Lung (tissue), 12 donors: ENCODE results near the gene WNK2. TPM values are rescaled to one million over a fixed set of nuclear protein-coding genes. Genes with fewer than 3 reads are reported as not detected.

Experiments used
- ATAC-seq: fragments of 200-7000 bp; cut with Tn5 transposase; one replicate; pipeline ENCODE4 v1.9.1; 2020; ENCODE audit warnings: moderate number of reproducible peaks; ENCODE audit not compliant: insufficient read depth, low FRiP score
- DNase-seq, 3 donors: peaks; one replicate each; pipeline ENCODE4 v3.0.0-alpha.2; 2013 to 2017
- H3K27ac ChIP-seq, 2 donors: one replicate each; pipeline ENCODE4 v1.5.1; 2013; ENCODE audit warnings: mild to moderate bottlenecking in 2 of 2, moderate library complexity in 2 of 2, control low read depth in 1 of 2, inconsistent platforms in 1 of 2, low read depth in 1 of 2, low read length in 1 of 2
- H3K27me3 ChIP-seq, 3 donors: one replicate each; pipeline ENCODE4 v1.5.1; 2013; ENCODE audit warnings: low read length in 2 of 3; ENCODE audit not compliant: control insufficient read depth in 3 of 3, insufficient read depth in 3 of 3
- H3K36me3 ChIP-seq, 4 donors: one replicate each; pipeline ENCODE4 v1.5.1; 2013; ENCODE audit warnings: low read length in 4 of 4, mild to moderate bottlenecking in 1 of 4, moderate library complexity in 1 of 4; ENCODE audit not compliant: control insufficient read depth in 4 of 4, insufficient read depth in 4 of 4
- H3K4me1 ChIP-seq, 5 donors: one replicate each; pipeline ENCODE4 v1.5.1; 2013; ENCODE audit warnings: low read length in 5 of 5, mild to moderate bottlenecking in 2 of 5, moderate library complexity in 1 of 5; ENCODE audit not compliant: control insufficient read depth in 5 of 5, insufficient read depth in 5 of 5
- H3K4me3 ChIP-seq: one replicate; pipeline ENCODE4 v1.5.1; 2013; ENCODE audit warnings: mild to moderate bottlenecking, control low read depth, moderate library complexity
- H3K9ac ChIP-seq, 2 donors: one replicate each; pipeline ENCODE4 v1.5.1; 2013; ENCODE audit warnings: low read length in 2 of 2, control low read depth in 1 of 2; ENCODE audit not compliant: insufficient read depth in 1 of 2
- H3K9me3 ChIP-seq, 4 donors: one replicate each; pipeline ENCODE4 v1.5.1; 2013; ENCODE audit warnings: low read length in 3 of 4, mild to moderate bottlenecking in 1 of 4, moderate library complexity in 1 of 4; ENCODE audit not compliant: control insufficient read depth in 4 of 4, insufficient read depth in 3 of 4
- WGBS, 2 donors: extraction: QIAGEN DNeasy Blood & Tissue Kit; methylation state at CpG; one replicate each; pipeline ENCODE4 v1.1.7; 2013; 5-methylcytosine and 5-hydroxymethylcytosine counted together
- polyA plus RNA-seq, 2 donors: library from polyadenylated mRNA; stranded (reverse); fragments of 200-250 nt; gene quantifications; one replicate each; pipeline ENCODE4 v1.2.1, GENCODE V29; 2013
- total RNA-seq, 2 donors: library from RNA; depleted of rRNA in 1 of 2; stranded (reverse); fragments of >200 nt in 1 of 2; gene quantifications; one replicate each; pipeline ENCODE4 v1.2.1, GENCODE V29; 2014 to 2021
- TF ChIP-seq, protein P1 (sequence below): IDR thresholded peaks from 2 replicates; pipeline ENCODE4 v1.5.1; 2012; ENCODE audit warnings: mild to moderate bottlenecking; ENCODE audit errors: control extremely low read depth, extremely low read depth
- donor health status: control.
- donor health status: control.
- donor health status: Bipolar disorder and iron deficiency.
- donor health status: healthy.
- donor health status: DM: yes; HTN: yes; CAD: no.

WNK2 gene
- total and polyA plus RNA-seq, 4 donors, result 1.00 to 8.5 (median 2.9) TPM

DNA sequence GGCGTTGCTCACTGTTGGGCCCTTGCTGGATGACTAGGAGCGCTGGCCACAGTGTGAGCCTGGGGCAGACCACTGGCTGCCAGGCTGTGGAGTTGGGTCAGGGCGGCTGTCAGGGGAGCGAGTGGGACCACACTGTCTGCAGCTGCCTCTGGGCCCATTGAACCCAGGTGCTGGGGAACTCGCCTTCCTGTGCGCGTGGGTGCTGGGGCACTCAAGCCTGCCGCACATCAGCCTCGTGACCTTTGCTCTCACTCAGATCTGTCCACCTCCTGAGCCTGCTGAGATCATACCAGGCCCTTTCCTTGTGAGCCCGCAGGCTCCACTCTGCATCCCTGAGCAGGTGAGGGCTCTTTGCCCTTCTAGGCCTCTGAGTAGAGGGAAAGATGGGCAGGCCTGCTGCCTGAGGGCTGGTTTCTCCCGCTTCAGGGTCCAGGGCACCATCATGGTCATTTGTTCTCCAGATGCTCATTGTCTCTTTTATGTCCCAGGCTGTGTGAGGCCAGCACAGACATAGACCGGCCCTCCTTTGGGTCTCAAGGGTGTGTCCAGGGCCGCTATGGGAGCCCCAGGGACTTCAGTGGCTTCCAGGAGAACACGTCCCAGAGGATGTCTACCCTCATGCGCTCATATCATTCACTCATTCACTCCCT lies 26.5 kb downstream of the WNK2 start:
- ATAC-seq (no peak), DNase-seq (no peak)

DNA sequence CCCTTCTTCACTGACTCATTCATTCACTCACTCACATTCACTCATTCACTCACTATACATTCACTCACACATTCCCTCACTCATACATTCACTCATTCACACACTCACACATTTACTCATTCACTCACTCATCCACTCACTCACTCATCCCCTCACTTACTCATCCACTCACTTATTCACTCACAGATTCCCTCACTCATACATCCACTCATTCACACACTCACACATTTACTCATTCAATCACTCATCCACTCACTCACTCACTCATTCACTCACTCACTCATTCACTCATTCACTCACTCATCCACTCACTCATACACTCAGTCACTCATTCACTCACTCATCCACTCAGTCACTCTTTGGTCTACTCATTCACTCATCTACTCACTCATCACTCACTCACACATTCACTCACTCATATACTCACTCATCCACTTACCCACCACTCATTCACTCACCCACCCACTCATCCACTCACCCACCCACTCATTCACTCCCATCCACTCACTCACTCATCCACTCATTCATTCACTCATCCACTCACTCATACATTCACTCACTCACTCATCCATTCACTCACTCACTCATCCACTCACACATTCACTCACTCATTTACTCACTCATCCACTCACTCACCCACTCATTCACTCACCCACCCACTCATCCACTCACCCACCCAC lies 27.2 kb downstream of the WNK2 start:
- TF ChIP-seq, protein P1, sequence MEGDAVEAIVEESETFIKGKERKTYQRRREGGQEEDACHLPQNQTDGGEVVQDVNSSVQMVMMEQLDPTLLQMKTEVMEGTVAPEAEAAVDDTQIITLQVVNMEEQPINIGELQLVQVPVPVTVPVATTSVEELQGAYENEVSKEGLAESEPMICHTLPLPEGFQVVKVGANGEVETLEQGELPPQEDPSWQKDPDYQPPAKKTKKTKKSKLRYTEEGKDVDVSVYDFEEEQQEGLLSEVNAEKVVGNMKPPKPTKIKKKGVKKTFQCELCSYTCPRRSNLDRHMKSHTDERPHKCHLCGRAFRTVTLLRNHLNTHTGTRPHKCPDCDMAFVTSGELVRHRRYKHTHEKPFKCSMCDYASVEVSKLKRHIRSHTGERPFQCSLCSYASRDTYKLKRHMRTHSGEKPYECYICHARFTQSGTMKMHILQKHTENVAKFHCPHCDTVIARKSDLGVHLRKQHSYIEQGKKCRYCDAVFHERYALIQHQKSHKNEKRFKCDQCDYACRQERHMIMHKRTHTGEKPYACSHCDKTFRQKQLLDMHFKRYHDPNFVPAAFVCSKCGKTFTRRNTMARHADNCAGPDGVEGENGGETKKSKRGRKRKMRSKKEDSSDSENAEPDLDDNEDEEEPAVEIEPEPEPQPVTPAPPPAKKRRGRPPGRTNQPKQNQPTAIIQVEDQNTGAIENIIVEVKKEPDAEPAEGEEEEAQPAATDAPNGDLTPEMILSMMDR, result no peak
- no peaks in the 10 kb centered on the region for H3K27me3 ChIP-seq
- H3K4me1 ChIP-seq, result peaks cover 2 to 18% (median 10%) of the 10 kb centered on the region in 5 donors
- H3K9ac ChIP-seq, result no peak overlapping the region
- H3K4me3 ChIP-seq, result no peak overlapping the region
- H3K36me3 ChIP-seq, result no peaks in the 10 kb centered on the region
- H3K9me3 ChIP-seq, result peaks cover 0 to 4% (median 0%) of the 10 kb centered on the region in 4 donors
- no peak for DNase-seq
- ATAC-seq, result no peak
- no peak overlapping the region for H3K27ac ChIP-seq

More for the DNA sequence above, 26.5 kb downstream of the WNK2 start:
- Histone ChIP-seq H3K27ac (no peak overlapping the region), H3K4me3 (no peak overlapping the region), H3K9ac (no peak overlapping the region), H3K27me3 (no peaks in the 10 kb centered on the region), H3K36me3 (no peaks in the 10 kb centered on the region), H3K9me3 (peaks cover 0 to 4% (median 0%) of the 10 kb centered on the region in 4 donors), H3K4me1 (peaks cover 2 to 25% (median 13%) of the 10 kb centered on the region in 5 donors)
- TF ChIP-seq, protein P1, result no peak
- WGBS, 2 donors, result 94 to 96% methylated on average over 15 of the region's 15 CpGs

DNA sequence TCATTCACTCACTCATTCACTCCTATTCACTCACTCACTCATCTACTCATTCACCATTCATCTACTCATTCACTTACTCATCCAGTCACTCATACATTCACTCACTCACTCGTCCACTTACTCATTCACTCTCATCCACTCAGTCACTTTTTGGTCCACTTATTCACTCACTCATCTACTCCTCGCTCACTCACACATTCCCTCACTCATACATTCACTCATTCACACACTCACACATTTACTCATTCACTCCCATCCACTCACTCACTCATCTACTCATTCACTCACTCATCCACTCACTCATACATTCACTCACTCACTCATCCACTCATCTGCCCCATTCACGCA lies 27.7 kb downstream of the WNK2 start:
- no peak overlapping the region for H3K27ac ChIP-seq
- ATAC-seq, result no peak
- TF ChIP-seq, protein P1, result no peak
- no peaks in the 10 kb centered on the region for H3K36me3 ChIP-seq
- H3K4me3 ChIP-seq, result no peak overlapping the region
- no peak overlapping the region for H3K9ac ChIP-seq
- no peak for DNase-seq
- WGBS, 2 donors, result 93 to 98% methylated on average over 3 of the region's 3 CpGs
- H3K4me1 ChIP-seq, result peaks cover 2 to 17% (median 10%) of the 10 kb centered on the region in 5 donors
- H3K27me3 ChIP-seq, result no peaks in the 10 kb centered on the region
- H3K9me3 ChIP-seq, result peaks cover 0 to 4% (median 0%) of the 10 kb centered on the region in 4 donors
